SK-N-MC (cell line): ENCODE results near the gene SLC10A4.

Experiments used
- EZH2 ChIP-seq: fragments of 200-600 bp; sonication (generic); IDR thresholded peaks from one replicate; pipeline ENCODE4 v1.6.1; 2017; ENCODE audit warnings: antibody characterized with exemption
- FOXP2 ChIP-seq: optimal IDR thresholded peaks from 2 replicates; pipeline ENCODE3; 2011; ENCODE audit warnings: mild to moderate bottlenecking, moderate library complexity; ENCODE audit not compliant: insufficient read depth; ENCODE audit errors: extremely low read length, control extremely low read depth
- POLR2AphosphoS5 ChIP-seq: IDR thresholded peaks from 2 replicates; pipeline ENCODE4 v1.6.1; 2012; ENCODE audit warnings: mild to moderate bottlenecking, low read depth, low read length, borderline replicate concordance

DNA sequence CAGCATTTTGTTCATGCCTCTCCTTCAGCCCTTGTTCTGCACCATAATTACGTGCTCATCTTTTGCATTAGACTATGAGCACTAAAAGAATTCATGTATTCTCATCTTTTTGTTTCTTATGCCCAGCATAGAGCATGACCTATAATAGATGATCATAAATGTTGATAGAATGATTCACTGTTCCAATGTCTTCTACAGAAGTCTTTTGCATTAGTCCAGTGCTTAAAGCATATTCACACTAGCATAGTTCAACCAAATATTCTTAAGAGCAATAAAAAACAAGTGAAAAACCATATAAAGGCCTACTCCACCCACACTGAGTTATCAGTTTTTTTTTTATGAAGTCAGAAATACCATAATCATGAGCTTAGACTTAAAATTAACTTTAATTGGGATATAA lies 36.5 kb upstream of the SLC10A4 start:
- TF ChIP-seq EZH2 (no peak), POLR2AphosphoS5 (no peak), FOXP2 (no peak)
